A673 (cell line): ENCODE data around the gene OXCT2.
"Not testable (repeated sequence)": the region's sequence is repeated elsewhere in the genome, so short reads cannot be mapped to it uniquely, and the experiment has no call there.

Source experiments
- CTCF ChIP-seq: fragments of 300-800, 200-600 bp; sonication (generic); conservative IDR thresholded peaks from 2 replicates; pipeline ENCODE4 v1.5.1; 2017; ENCODE audit warnings: low read depth, mild to moderate bottlenecking, antibody characterized with exemption, low read length, moderate library complexity, mixed read lengths
- EZH2 ChIP-seq: fragments of 200-600 bp; sonication (generic); IDR thresholded peaks from 2 replicates; pipeline ENCODE4 v1.6.1; 2017; ENCODE audit warnings: borderline replicate concordance, low read depth, mild to moderate bottlenecking, mixed read lengths, antibody characterized with exemption, low read length; ENCODE audit not compliant: poor library complexity, severe bottlenecking

- TF ChIP-seq CTCF, EZH2: not testable (repeated sequence)
These were observed 7.4 kb upstream of the OXCT2 start for GRCh38 chr1:39778463-39779099.
